CD14-positive monocyte (primary cell): ENCODE measurements around the gene DPPA2. TPM values are rescaled to one million over a fixed set of nuclear protein-coding genes. Genes with fewer than 3 reads are reported as not detected.
A peak's percentile ranks its signal among the peaks of the same experiment; 100 is the strongest.

Experiments used
- DNase-seq, 3 donors: peaks; one replicate each; pipeline ENCODE4 v3.0.0-alpha.2; 2011 to 2022
- H2AFZ ChIP-seq: 2 replicates; pipeline ENCODE4 v1.6.0; 2012; ENCODE audit warnings: mild to moderate bottlenecking, low read depth, low read length, inconsistent platforms; ENCODE audit not compliant: insufficient read depth, poor library complexity, severe bottlenecking
- H3K27ac ChIP-seq, 2 donors: 1 replicate in 1 of 2; 2 replicates in 1 of 2; pipeline ENCODE4 v1.5.1; 2012 to 2013; ENCODE audit warnings: low read length in 2 of 2, control low read depth in 1 of 2, inconsistent platforms in 1 of 2, low read depth in 1 of 2, mild to moderate bottlenecking in 1 of 2
- H3K27me3 ChIP-seq, 2 donors: one replicate each; pipeline versions ENCODE4 v1.6.0 to v1.6.1; 2011 to 2013; ENCODE audit warnings: low read length in 2 of 2; ENCODE audit not compliant: control insufficient read depth in 2 of 2, insufficient read depth in 2 of 2
- H3K36me3 ChIP-seq, 2 donors: replicated peaks in 1 of 2; 1 replicate in 1 of 2; 2 replicates in 1 of 2; pipeline versions ENCODE4 v1.5.1 to v1.6.1; 2012 to 2013; ENCODE audit warnings: low read length in 2 of 2, control low read depth in 1 of 2, inconsistent platforms in 1 of 2, mild to moderate bottlenecking in 1 of 2; ENCODE audit not compliant: insufficient read depth in 2 of 2, control insufficient read depth in 1 of 2
- H3K4me1 ChIP-seq, 2 donors: 1 replicate in 1 of 2; 2 replicates in 1 of 2; pipeline versions ENCODE4 v1.5.1 to v1.6.1; 2012 to 2013; ENCODE audit warnings: low read length in 2 of 2, control low read depth in 1 of 2, inconsistent platforms in 1 of 2, mild to moderate bottlenecking in 1 of 2, moderate library complexity in 1 of 2; ENCODE audit not compliant: insufficient read depth in 2 of 2, control insufficient read depth in 1 of 2
- H3K4me2 ChIP-seq: replicated peaks from 2 replicates; pipeline ENCODE3; 2012; ENCODE audit warnings: low read length, moderate library complexity, mild to moderate bottlenecking; ENCODE audit not compliant: poor library complexity, severe bottlenecking; ENCODE audit errors: extremely low read depth
- H3K4me3 ChIP-seq, 3 experiments: fragments of 200-600 bp in 1 of 3; sonication (generic) in 1 of 3; replicated peaks in 1 of 3; 1 replicate in 2 of 3; 2 replicates in 1 of 3; pipeline ENCODE4 v1.5.1; 2011 to 2013; ENCODE audit warnings: low read length in 3 of 3, mild to moderate bottlenecking in 3 of 3, control low read depth in 2 of 3, low read depth in 2 of 3, inconsistent platforms in 1 of 3, moderate library complexity in 1 of 3
- H3K79me2 ChIP-seq: 2 replicates; pipeline ENCODE4 v1.6.0; 2012; ENCODE audit warnings: mild to moderate bottlenecking, control low read depth, inconsistent platforms, low read length, moderate library complexity; ENCODE audit not compliant: insufficient read depth
- H3K9ac ChIP-seq: 2 replicates; pipeline ENCODE4 v1.6.0; 2017; ENCODE audit warnings: low read length, mild to moderate bottlenecking; ENCODE audit not compliant: insufficient read depth, poor library complexity, severe bottlenecking
- H3K9me3 ChIP-seq, 2 donors: replicated peaks in 1 of 2; 1 replicate in 1 of 2; 2 replicates in 1 of 2; pipeline versions ENCODE4 v1.5.1 to v1.6.1; 2012 to 2013; ENCODE audit warnings: low read length in 2 of 2, control low read depth in 1 of 2; ENCODE audit not compliant: control insufficient read depth in 1 of 2, insufficient read depth in 1 of 2
- H4K20me1 ChIP-seq: 2 replicates; pipeline ENCODE4 v1.6.0; 2012; ENCODE audit warnings: mild to moderate bottlenecking, low read length, control low read depth, moderate library complexity; ENCODE audit not compliant: insufficient read depth
- H3K27ac Mint-ChIP-seq, 7 donors: one replicate each; pipeline ENCODE4 v1.8.0; 2020; ENCODE audit warnings: mild to moderate bottlenecking in 7 of 7, mixed read lengths in 7 of 7, moderate library complexity in 6 of 7, inconsistent platforms in 2 of 7
- H3K27me3 Mint-ChIP-seq, 3 donors: one replicate each; pipeline ENCODE4 v1.8.0; 2021 to 2022; ENCODE audit warnings: low read depth in 3 of 3, mild to moderate bottlenecking in 3 of 3, mixed read lengths in 3 of 3, moderate library complexity in 3 of 3, inconsistent platforms in 1 of 3
- H3K36me3 Mint-ChIP-seq, 2 donors: one replicate each; pipeline ENCODE4 v1.8.0; 2020; ENCODE audit warnings: mixed read lengths in 2 of 2, inconsistent platforms in 1 of 2, mild to moderate bottlenecking in 1 of 2
- H3K4me1 Mint-ChIP-seq: one replicate; pipeline ENCODE4 v1.8.0; 2020; ENCODE audit warnings: mild to moderate bottlenecking, mixed read lengths
- H3K4me3 Mint-ChIP-seq, 2 donors: one replicate each; pipeline ENCODE4 v1.8.0; 2020; ENCODE audit warnings: mild to moderate bottlenecking in 2 of 2, mixed read lengths in 2 of 2, moderate library complexity in 1 of 2
- H3K9me3 Mint-ChIP-seq, 7 donors: one replicate each; pipeline ENCODE4 v1.8.0; 2020 to 2022; ENCODE audit warnings: mixed read lengths in 7 of 7, mild to moderate bottlenecking in 6 of 7, moderate library complexity in 6 of 7, inconsistent platforms in 2 of 7
- WGBS: methylation state at CpG from one replicate; pipeline ENCODE4 v1.1.5; 2013; ENCODE audit warnings: missing lambda C conversion rate; ENCODE audit not compliant: insufficient coverage; 5-methylcytosine and 5-hydroxymethylcytosine counted together
- intact Hi-C, 2 donors: fragments of 100-400 bp; cut with micrococcal nuclease; formaldehyde crosslinking; loops; one replicate each; pipeline versions ENCODE4 v1.15.0 to v1.15.1; 2023
- polyA plus RNA-seq, 3 donors: library from polyadenylated mRNA; depleted of rRNA in 1 of 3; unstranded in 2 of 3; stranded (reverse) in 1 of 3; fragments of 300-500 nt in 2 of 3; fragments of >200 nt in 1 of 3; fragmentation: Illumina TruSeq in 2 of 3; gene quantifications; 1 replicate in 2 of 3; 2 replicates in 1 of 3; pipeline ENCODE4 v1.2.3, GENCODE V29; 2012 to 2021
- TF ChIP-seq, protein P1 (sequence below): fragments of 200-600 bp; IDR thresholded peaks from one replicate; pipeline ENCODE4 v1.8.0; 2022; ENCODE audit warnings: antibody characterized with exemption, mild to moderate bottlenecking

DPPA2 gene
- polyA plus RNA-seq, 3 donors, result not detected

DNA sequence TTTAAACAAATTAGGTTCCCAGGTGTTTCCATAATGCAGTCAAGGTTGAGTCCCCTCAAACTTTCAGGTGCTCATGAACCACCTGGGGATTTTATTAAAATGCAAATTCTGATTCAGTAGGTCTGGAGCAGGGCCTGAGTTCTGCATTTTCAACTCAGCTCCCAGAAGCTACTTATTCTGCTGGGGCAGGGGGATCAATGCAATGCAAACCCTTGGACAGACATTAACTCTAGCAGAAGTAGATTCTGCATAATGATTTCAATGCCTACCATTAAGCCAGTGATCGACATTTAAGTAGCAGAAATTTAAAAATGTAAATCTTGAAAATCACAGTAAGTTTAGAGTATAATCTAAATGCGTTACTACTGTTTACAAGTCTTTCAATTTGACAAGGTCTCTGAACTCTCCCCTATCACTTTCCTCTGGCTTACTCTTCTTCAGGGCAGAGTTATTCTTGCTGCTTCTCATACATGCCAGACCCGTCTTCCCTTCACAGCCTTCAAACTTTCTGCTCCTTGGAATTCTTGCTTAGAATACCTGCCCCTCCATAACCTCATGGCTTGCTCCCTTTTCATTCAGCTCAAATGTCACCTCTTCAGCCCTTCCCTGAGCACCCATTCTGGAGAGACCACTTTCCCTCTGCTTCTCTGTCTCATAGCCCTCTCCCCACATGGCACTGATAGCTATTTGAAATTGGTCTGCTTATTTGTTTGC, 40.3 kb upstream of the DPPA2 start:
- no peaks in the 10 kb centered on the region for H3K4me1 ChIP-seq
- 100% methylated on average over 1 of the region's 3 CpGs for WGBS
- H3K36me3 ChIP-seq, result no peaks in the 10 kb centered on the region
- Mint-ChIP-seq H3K27ac (no peak overlapping the region), H3K4me1 (no peaks in the 10 kb centered on the region), H3K36me3 (no peaks in the 10 kb centered on the region), H3K4me3 (no peak overlapping the region), H3K27me3 (peaks cover 0 to 8% (median 0%) of the 10 kb centered on the region in 3 donors), H3K9me3 (peaks cover 0 to 3% (median 0%) of the 10 kb centered on the region in 7 donors)
- no peaks in the 10 kb centered on the region for H4K20me1 ChIP-seq
- no peaks in the 10 kb centered on the region for H3K79me2 ChIP-seq
- TF ChIP-seq, protein P1, sequence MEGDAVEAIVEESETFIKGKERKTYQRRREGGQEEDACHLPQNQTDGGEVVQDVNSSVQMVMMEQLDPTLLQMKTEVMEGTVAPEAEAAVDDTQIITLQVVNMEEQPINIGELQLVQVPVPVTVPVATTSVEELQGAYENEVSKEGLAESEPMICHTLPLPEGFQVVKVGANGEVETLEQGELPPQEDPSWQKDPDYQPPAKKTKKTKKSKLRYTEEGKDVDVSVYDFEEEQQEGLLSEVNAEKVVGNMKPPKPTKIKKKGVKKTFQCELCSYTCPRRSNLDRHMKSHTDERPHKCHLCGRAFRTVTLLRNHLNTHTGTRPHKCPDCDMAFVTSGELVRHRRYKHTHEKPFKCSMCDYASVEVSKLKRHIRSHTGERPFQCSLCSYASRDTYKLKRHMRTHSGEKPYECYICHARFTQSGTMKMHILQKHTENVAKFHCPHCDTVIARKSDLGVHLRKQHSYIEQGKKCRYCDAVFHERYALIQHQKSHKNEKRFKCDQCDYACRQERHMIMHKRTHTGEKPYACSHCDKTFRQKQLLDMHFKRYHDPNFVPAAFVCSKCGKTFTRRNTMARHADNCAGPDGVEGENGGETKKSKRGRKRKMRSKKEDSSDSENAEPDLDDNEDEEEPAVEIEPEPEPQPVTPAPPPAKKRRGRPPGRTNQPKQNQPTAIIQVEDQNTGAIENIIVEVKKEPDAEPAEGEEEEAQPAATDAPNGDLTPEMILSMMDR, result no peak
- H2AFZ ChIP-seq, result no peak overlapping the region
- intact Hi-C loops, result no loop called here
- no peaks in the 10 kb centered on the region for H3K27me3 ChIP-seq
- H3K4me3 ChIP-seq, result no peak overlapping the region
- no peaks in the 10 kb centered on the region for H3K9me3 ChIP-seq
- H3K9ac ChIP-seq, result no peak overlapping the region
- no peak for DNase-seq
- H3K4me2 ChIP-seq, result no peak overlapping the region
- no peak overlapping the region for H3K27ac ChIP-seq

- H3K9me3 ChIP-seq, result no peaks in the 10 kb centered on the region
- no peaks in the 10 kb centered on the region for H3K36me3 ChIP-seq
- Mint-ChIP-seq H3K27me3 (peaks cover 0 to 8% (median 0%) of the 10 kb centered on the region in 3 donors), H3K36me3 (no peaks in the 10 kb centered on the region), H3K9me3 (peaks cover 0 to 3% (median 0%) of the 10 kb centered on the region in 7 donors), H3K4me3 (no peak overlapping the region), H3K4me1 (peaks cover 2% of the 10 kb centered on the region), H3K27ac (no peak overlapping the region)
- 76% methylated on average over 3 of the region's 8 CpGs for WGBS
- H2AFZ ChIP-seq, result peak overlapping the region; percentile 21
- H3K4me3 ChIP-seq, result no peak overlapping the region
- H3K4me2 ChIP-seq, result no peak overlapping the region
- H3K79me2 ChIP-seq, result no peaks in the 10 kb centered on the region
- TF ChIP-seq, protein P1, result no peak
- no peaks in the 10 kb centered on the region for H3K27me3 ChIP-seq
- intact Hi-C loops, result no loop called here
- no peaks in the 10 kb centered on the region for H3K4me1 ChIP-seq
- H4K20me1 ChIP-seq, result no peaks in the 10 kb centered on the region
- DNase-seq, result no peak
- H3K27ac ChIP-seq, result no peak overlapping the region
- no peak overlapping the region for H3K9ac ChIP-seq
These were observed 39.5 kb upstream of the DPPA2 start for GRCh38 chr3:109355625-109356441.
